Measurements from ENCODE around the gene PNKP.
A peak's percentile ranks its signal among the peaks of the same experiment; 100 is the strongest.

The PNKP gene

GRCh38 chr19:49866933-49867782, at the start of gene PNKP:
TSS of gene PNKP (minus strand) at chr19:49867576. CDS start at chr19:49867204, 372 bp downstream.
- DNase-seq = peak; percentile 96

DNA sequence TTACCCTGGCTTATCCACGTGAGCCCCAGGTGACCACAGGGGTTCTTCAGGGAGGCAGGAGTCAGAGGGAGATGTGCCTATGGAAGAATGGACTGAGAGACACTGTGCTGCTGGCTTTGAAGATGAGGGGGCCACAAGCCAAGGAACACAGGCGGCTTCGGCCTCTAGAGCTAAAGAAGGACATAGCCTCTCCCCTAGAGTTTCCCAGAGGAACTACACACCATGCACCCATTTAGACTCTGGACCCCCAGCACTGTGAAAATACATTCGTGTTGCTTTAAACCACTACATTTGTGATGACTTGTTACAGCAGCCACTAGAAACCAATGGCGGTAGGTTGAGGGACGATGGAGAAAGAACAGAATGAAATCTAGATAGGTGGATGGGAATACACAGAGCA, 47.9 kb upstream of the PNKP start:
- DNase-seq = no peak

GRCh38 chr19:49913720-49914119, 46.3 kb upstream of the PNKP start:
- no peak for DNase-seq

DNA sequence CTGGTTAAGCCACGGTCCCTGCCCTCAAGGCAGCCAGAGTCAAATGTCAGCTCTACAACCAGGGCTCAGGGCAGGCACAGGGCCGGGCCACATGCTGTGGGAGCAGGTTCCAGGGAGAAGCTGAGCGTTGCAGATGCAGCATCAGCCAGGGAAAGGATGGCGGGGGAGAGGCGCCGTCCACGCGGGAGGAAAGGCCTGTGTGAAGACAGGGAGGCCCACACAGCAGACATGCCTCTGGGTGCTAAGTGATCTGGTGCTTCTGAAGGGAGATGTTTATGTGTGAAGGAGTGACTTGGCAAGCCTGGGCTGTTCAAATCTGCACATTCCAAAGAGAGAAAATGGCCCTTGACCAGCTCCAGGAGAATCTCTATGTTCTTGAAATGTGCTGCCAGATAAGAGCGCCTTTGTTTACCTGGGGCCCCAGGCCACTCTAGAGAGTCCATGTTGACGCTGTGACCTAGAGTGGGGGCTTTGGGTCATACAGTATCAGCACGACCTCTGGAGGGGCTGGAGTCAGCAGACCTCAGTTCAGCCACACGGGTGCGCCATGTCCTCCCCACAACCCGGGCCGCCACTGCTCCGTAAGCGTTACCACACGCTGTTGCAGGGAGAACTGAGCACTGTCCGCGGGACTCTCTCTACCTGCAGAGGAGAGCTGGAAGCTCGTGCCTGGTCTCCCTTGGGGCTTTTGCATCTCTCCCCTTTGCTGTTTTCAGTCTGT, 45.7 kb upstream of the PNKP start:
- no peak for DNase-seq

DNA sequence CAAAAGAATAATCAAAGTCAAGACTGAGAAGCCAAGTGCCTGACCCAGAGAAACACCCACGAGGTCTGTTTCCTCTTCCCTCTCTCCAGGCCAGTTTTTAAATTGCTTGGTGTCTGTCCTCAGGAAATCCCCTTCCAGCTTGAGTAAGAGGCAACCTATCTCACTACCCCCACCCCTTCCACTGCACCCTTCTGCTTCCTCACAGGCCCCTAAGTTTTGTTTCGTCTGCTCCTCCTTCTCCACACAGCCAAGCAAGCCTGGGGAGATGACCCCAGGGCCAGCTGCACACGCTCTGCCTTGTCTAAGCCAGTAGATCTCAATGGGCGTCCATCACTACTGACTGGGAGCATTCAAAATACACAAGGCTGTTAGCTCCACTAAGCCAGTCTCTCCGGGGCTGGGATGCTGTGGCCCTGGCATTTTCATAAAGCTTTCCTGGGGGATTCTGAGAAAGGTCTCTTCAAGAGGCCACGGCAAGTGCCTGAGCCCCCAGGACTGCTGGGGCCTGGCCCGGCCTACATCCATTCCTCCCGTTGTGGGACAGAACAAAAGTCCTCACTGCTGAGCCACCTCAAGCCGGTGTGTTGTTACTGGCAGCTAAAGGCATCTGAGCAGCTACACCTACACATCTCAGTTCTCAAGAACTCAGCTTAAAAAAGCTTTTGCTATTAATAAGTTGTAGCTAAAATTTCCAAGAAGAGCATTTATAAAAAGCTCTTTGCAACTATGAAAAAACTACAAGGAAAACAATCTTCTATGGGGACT, 44.2 kb upstream of the PNKP start:
- DNase-seq = peak; percentile 60

- no peak for DNase-seq
These were observed 42.8 kb upstream of the PNKP start for GRCh38 chr19:49910179-49910578.

DNA sequence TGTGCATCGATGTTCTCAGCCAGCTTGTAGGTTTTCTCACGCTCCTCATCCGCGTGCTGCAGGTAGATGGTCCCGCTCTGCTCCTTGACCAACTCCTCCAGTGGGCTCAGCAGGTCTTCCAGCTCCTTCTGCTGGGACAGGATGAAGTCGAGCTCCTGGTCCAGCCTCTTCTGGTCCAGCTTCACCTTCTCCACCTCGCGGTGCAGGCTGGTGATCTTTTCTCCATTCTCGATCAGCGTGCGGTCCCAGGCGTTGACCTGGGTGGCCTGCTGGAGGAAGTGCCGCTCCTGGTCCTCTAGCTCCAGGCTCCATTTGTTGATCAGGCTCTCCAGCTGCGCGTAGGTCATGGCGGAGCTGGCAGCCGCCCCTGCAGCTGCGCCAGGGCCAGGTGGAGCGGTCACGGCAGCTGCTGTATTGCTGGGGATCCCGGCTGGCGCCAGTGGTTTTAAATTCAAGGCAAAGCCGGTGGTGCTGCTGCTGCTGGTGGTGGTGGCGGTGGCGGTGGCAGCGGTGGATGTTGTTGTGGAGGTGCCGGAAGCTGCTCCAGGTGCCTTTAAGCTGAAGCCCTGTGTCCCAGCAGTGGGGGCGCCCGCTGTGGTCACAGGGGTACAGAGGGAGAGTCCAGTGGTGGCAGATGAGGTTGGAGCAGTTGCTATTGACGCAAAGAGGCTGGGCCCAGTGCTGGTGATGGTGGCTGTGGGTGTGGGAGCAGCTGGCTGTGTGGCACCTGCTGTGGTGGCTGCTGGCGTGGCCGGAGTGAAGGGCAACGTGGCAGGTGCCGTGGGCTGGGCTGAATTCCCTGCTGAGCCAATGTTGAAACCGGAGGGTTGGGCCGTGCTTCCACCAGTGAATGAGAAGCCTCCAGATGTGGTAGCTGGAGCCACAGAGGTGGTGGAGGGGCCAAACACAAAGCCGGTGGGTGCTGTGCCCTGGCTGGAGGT, 41.4 kb upstream of the PNKP start:
- DNase-seq = no peak

DNA sequence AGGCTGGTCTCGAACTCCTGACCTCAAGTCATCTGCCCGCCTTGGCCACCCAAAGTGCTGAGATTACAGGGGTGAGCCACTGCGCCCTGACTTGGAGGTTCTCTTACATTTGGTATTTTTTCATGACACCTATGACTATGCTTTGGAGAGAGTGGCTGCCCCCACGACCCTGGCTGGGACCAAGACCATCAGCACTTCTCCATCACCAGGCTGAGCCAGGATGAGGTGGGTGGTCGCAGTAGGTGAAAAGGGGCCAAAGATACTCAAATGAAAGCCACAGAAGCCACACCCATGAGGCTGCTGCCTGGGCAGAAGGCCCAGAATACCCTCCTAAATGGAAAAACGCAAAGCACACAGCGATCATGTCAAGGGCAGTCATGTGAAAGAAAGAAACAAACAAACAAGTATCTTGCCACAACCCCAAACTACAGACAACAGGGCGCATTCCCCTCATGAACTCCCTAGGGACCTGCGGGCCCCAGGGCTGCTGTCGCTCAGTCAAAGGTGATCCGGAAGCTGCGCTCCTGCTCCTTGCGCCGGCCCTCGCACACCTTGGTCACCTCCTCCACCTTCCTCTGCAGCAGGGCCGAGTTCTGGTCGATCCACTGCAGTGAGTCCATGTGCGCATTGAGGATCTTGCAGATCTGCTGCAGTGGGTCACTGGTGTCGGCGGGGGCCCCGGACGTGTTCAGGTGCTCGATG, 40.5 kb upstream of the PNKP start:
- no peak for DNase-seq

- no peak for DNase-seq
These were observed 39.6 kb upstream of the PNKP start for GRCh38 chr19:49906879-49907564.

- no peak for DNase-seq
These were observed 36.8 kb upstream of the PNKP start for GRCh38 chr19:49904136-49904535.

- DNase-seq = peak; percentile 79
These were observed 29.7 kb upstream of the PNKP start, which contains the start of gene IL4I1 for GRCh38 chr19:49896863-49897621. TSS of gene IL4I1 (minus strand) at chr19:49896887. CDS start at chr19:49896160, 727 bp downstream.

GRCh38 chr19:49895566-49896297, 28.4 kb upstream of the PNKP start:
- peak; percentile 77 for DNase-seq

DNA sequence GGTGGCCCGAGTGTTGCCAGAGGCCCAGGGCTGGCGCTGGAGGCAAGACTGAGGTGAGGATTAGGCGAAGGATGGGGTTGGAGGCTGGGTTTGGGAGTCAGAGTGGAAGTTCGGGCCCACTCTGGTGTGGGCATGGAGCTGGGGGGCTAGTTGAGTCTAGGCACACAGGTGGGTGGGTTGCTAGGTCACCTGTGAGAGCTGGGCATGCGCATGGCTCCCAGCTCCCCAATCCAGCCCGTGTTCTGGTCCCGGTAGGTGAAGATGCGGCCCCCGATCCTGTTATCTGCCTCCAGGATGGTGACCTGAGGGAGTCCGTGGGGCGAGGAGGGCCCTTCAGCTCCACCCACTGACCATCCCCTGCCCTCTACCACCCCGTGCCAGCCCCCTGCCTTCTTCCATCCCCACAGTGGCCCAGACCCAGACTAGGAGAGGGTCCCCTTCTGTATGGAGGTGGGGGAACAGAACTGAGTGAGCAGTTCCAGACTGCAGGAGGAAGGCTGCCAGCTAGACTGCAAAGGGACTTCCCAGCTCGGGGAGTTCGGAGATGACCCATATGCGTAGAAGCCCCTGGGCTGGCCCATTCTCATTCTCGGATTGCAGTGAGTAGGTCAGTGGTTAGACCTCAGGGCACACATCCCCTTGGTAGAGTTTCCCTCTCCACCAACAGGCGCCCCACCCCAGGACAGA, 27.6 kb upstream of the PNKP start:
- peak; percentile 76 for DNase-seq

GRCh38 chr19:49894011-49894664, 26.8 kb upstream of the PNKP start:
- DNase-seq = peak; percentile 63

DNA sequence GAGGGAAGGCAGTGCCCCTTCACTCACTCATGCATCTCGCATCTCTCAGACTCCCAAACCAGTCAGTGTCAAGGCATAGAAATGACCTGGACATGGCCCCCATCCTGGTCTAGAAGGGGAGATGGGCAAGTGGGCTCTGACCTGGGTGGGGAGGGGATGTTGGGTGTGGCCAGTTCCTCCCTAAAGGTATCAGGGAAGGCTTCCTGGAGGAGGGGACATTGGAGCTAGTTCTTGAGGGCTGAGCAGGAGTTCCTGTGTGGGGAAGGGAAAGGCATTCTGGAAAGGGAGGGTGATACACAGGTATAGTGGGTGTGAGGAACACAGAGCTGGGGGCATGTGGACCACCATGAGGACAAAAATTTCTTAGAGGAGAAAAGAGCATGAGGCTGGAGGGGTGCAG, 25.3 kb upstream of the PNKP start:
- no peak for DNase-seq

DNA sequence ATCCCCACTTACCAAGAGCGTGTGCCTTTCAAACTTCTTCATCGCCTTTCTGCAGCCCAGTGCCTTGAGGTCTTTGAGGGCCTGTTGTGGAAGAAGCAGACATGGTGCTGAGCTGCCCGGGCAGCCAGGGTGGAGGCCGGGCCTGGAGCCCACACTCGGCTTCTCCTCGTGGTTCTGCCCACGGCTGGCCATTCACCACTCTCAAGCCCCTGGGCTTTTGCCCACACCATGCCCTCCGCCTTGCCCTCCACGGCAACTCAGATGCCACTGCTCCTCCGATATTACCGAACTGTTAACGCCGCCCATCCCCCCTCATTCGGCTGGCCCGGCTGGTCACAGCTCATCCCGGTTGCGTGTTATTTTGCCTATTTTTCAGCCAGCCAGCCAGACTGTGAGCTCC, 24.0 kb upstream of the PNKP start:
- DNase-seq = no peak

GRCh38 chr19:49890349-49891311, 23.3 kb upstream of the PNKP start:
- DNase-seq = peak; percentile 83
